Thoracic aorta (tissue), 2 donors: ENCODE results near the gene HDAC6. TPM values are rescaled to one million over a fixed set of nuclear protein-coding genes. Genes with fewer than 3 reads are reported as not detected.

ENCODE experiments used
- ATAC-seq: fragments of 150-250 bp; one replicate; pipeline ENCODE4 v1.8.0; 2017; ENCODE audit warnings: low read depth; ENCODE audit not compliant: insufficient number of reproducible peaks, low FRiP score
- DNase-seq: peaks from one replicate; pipeline ENCODE4 v3.0.0-alpha.2; 2020; ENCODE audit warnings: low spot score
- H3K27ac ChIP-seq, 2 donors: fragments of 200-600 bp; sonication (generic); 1 replicate in 1 of 2; 2 replicates in 1 of 2; pipeline ENCODE4 v1.5.1; 2016; ENCODE audit warnings: mild to moderate bottlenecking in 2 of 2, moderate library complexity in 2 of 2
- H3K27me3 ChIP-seq: fragments of 200-600 bp; sonication (generic); replicated peaks from 2 replicates; pipeline ENCODE4 v1.6.0; 2016; ENCODE audit warnings: mild to moderate bottlenecking; ENCODE audit not compliant: insufficient read depth
- H3K36me3 ChIP-seq: fragments of 200-600 bp; sonication (generic); one replicate; pipeline ENCODE4 v1.5.1; 2016
- H3K4me1 ChIP-seq, 2 donors: fragments of 200-600 bp; sonication (generic); 1 replicate in 1 of 2; 2 replicates in 1 of 2; pipeline versions ENCODE4 v1.5.1 to v1.6.0; 2016; ENCODE audit warnings: low read depth in 2 of 2, mild to moderate bottlenecking in 1 of 2; ENCODE audit not compliant: control insufficient read depth in 1 of 2
- H3K4me3 ChIP-seq: fragments of 200-600 bp; sonication (generic); 2 replicates; pipeline ENCODE4 v1.5.1; 2016; ENCODE audit warnings: mild to moderate bottlenecking
- H3K9me3 ChIP-seq: fragments of 200-600 bp; sonication (generic); 2 replicates; pipeline ENCODE4 v1.5.1; 2016
- total RNA-seq, 2 donors: library from RNA; depleted of rRNA; stranded (reverse); fragments of >200 nt; gene quantifications; one replicate each; pipeline versions ENCODE4 v1.1.0 to v1.2.3, GENCODE V29; 2016
- TF ChIP-seq, protein P1 (sequence below): fragments of 200-600 bp; sonication (generic); IDR thresholded peaks from one replicate; pipeline ENCODE4 v1.5.1; 2019; ENCODE audit warnings: antibody characterized with exemption

HDAC6 gene
- total RNA-seq, 2 donors from 2014 or later, result 123 to 125 TPM

DNA sequence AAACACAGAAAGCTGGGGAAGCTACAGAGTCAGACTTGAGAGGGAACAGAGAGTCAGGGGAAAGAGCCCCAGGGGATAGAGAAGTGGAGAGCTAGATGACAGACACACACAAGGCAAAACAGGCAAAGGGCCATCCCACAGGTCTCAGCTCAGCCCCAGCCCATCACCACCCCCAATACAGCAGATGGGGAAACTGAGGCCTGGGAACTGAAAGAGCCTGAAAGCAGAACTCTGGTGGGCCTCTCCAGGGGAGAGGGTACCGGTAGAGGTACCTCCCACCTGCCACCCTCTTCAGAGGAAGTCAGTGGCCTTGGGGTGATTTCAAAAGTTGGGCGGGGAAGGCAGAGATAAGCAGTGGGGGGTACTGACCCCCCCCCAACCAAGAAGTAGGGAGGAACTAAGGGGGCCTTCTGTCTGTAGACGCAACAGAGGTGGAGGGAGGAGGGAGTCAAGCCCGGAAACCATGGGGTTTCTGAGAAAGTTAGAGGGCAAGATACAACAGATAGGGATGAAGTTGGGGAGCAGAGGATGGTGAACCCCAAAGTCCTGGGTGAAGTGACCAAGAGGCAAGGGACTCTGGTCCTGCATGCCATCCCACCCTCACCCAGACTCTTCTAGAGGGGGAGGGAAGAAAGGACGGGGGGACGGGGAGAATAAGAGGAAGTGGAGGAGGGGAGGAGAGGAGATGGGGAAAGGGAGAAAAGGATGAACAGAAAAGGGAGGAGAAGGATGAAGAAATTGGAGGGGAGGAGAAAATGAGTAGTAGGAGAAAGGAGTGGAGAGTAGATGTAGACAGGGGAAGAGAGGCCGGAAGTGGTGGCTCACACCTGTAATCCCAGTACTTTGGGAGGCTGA is 12.3 kb upstream of the HDAC6 start:
- Histone ChIP-seq H3K4me1 (no peaks in the 10 kb centered on the region), H3K27ac (no peak overlapping the region), H3K9me3 (no peaks in the 10 kb centered on the region), H3K36me3 (no peaks in the 10 kb centered on the region), H3K27me3 (no peaks in the 10 kb centered on the region), H3K4me3 (no peak overlapping the region)
- ATAC-seq (no peak), DNase-seq (no peak)
- TF ChIP-seq, protein P1, sequence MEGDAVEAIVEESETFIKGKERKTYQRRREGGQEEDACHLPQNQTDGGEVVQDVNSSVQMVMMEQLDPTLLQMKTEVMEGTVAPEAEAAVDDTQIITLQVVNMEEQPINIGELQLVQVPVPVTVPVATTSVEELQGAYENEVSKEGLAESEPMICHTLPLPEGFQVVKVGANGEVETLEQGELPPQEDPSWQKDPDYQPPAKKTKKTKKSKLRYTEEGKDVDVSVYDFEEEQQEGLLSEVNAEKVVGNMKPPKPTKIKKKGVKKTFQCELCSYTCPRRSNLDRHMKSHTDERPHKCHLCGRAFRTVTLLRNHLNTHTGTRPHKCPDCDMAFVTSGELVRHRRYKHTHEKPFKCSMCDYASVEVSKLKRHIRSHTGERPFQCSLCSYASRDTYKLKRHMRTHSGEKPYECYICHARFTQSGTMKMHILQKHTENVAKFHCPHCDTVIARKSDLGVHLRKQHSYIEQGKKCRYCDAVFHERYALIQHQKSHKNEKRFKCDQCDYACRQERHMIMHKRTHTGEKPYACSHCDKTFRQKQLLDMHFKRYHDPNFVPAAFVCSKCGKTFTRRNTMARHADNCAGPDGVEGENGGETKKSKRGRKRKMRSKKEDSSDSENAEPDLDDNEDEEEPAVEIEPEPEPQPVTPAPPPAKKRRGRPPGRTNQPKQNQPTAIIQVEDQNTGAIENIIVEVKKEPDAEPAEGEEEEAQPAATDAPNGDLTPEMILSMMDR, result no peak

DNA sequence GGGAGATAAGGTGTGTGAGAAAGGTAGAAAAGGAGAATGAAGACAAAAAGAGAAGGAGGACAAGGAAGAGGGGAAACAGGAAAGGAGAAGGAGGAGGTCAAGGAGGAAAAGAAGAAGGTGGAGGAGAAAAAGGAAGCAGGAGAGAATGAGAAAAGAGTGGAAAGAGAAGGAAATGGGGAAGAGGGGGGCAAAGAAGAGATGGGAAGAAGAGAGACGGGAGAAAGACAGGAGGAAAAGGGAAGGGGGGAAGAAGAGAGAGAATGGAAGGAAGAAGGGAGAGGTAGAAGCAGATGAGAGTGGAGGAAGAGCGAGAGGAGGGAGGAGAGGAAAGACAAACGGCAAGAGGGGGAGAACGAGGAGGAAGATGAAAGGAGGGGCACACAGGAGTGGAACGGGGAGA is 11.4 kb upstream of the HDAC6 start:
- TF ChIP-seq, protein P1, result no peak
- Histone ChIP-seq H3K4me1 (no peaks in the 10 kb centered on the region), H3K4me3 (no peak overlapping the region), H3K27ac (no peak overlapping the region), H3K9me3 (no peaks in the 10 kb centered on the region), H3K36me3 (no peaks in the 10 kb centered on the region), H3K27me3 (no peaks in the 10 kb centered on the region)
- DNase-seq (no peak), ATAC-seq (no peak)

DNA sequence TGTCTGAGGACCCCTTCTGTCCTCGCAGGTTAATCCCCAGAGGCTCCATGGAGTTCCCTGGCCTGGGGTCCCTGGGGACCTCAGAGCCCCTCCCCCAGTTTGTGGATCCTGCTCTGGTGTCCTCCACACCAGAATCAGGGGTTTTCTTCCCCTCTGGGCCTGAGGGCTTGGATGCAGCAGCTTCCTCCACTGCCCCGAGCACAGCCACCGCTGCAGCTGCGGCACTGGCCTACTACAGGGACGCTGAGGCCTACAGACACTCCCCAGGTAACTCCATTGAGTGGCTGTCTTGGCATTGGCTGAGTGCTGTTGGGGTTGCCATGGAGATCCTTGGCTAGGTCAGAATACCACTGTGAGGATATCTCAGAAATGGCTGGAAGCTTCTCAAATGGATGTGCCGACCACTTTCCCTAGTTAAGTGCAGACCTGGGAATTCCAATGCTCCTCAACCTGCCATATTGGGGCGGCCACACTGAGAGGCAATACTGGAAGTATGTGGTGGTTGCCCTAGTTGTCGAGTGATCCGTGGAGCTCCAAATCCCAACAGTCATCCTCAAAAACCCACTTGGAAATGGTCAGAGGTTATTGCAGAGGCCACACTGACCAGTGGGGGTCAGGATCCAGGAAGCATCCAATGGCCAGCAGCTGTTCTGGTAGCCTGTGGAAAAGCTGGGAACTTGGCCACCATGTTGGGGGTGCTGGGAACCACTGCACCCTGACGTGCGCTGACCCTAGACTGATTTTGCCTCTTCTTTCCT is 10.6 kb upstream of the HDAC6 start:
- no peaks in the 10 kb centered on the region for H3K9me3 ChIP-seq
- ATAC-seq (no peak), DNase-seq (no peak)
- TF ChIP-seq, protein P1, result no peak
- no peak overlapping the region for H3K4me3 ChIP-seq
- H3K4me1 ChIP-seq, result no peaks in the 10 kb centered on the region
- H3K27me3 ChIP-seq, result no peaks in the 10 kb centered on the region
- no peaks in the 10 kb centered on the region for H3K36me3 ChIP-seq
- no peak overlapping the region for H3K27ac ChIP-seq

DNA sequence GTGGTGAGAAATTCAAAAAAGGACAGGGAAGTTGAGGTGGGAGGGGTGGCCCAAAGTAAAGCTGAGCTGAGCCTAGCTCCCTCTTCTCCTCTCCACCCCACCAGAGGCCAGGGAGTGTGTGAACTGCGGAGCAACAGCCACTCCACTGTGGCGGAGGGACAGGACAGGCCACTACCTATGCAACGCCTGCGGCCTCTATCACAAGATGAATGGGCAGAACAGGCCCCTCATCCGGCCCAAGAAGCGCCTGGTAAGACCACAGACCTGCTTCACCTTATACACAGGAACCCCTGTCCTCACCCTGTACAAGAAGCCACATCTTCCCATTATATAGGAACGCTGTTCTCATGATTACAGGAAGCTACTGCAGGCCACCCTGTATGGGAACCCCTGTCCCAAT is 9.6 kb upstream of the HDAC6 start:
- DNase-seq (no peak), ATAC-seq (no peak)
- H3K27me3 ChIP-seq, result no peaks in the 10 kb centered on the region
- no peak overlapping the region for H3K27ac ChIP-seq
- no peaks in the 10 kb centered on the region for H3K9me3 ChIP-seq
- no peak overlapping the region for H3K4me3 ChIP-seq
- no peaks in the 10 kb centered on the region for H3K4me1 ChIP-seq
- H3K36me3 ChIP-seq, result no peaks in the 10 kb centered on the region
- TF ChIP-seq, protein P1, result no peak

DNA sequence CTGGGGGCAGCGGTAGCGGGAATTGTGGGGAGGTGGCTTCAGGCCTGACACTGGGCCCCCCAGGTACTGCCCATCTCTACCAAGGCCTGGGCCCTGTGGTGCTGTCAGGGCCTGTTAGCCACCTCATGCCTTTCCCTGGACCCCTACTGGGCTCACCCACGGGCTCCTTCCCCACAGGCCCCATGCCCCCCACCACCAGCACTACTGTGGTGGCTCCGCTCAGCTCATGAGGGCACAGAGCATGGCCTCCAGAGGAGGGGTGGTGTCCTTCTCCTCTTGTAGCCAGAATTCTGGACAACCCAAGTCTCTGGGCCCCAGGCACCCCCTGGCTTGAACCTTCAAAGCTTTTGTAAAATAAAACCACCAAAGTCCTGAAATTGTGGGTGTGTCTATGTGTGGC is 7.9 kb upstream of the HDAC6 start:
- no peaks in the 10 kb centered on the region for H3K4me1 ChIP-seq
- TF ChIP-seq, protein P1, result no peak
- no peak overlapping the region for H3K27ac ChIP-seq
- H3K9me3 ChIP-seq, result no peaks in the 10 kb centered on the region
- no peak for DNase-seq
- H3K27me3 ChIP-seq, result no peaks in the 10 kb centered on the region
- ATAC-seq, result no peak
- no peaks in the 10 kb centered on the region for H3K36me3 ChIP-seq
- no peak overlapping the region for H3K4me3 ChIP-seq
